SK-N-SH (cell line): ENCODE measurements around the gene SLC30A2.

Experiments used
- CTCF ChIP-seq: fragments of 200-600 bp; sonication (generic); IDR thresholded peaks from 2 replicates; pipeline ENCODE4 v1.6.1; 2017; ENCODE audit warnings: antibody characterized with exemption, mild to moderate bottlenecking, moderate library complexity
- POLR2AphosphoS5 ChIP-seq: IDR thresholded peaks from 2 replicates; pipeline ENCODE4 v1.6.1; 2012; ENCODE audit warnings: low read depth, low read length
- TF ChIP-seq, protein P1 (sequence below): fragments of 150-350 bp; IDR thresholded peaks from 2 replicates; pipeline ENCODE4 v1.6.1; 2017; ENCODE audit warnings: antibody characterized with exemption, low read length, low read depth, borderline replicate concordance

DNA sequence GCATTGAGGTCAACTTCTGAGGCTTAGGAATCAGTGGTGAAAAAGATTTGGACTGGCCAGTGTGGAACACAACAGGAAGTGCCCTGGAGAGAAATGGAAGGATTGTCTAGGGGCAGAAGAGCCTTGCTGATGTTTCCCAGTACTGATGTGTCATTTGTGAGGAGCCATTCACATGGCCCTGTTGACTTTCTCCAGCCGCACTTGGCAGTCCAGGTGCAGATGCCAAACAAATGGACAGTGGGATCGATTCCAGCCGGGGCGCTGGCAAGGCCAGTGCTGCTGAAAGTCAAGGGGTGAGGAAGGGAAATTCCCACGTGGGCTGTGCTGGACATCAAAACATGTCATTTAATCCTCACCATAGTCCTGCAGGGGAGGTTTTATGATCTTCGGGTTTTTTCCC, 26.4 kb upstream of the SLC30A2 start:
- TF ChIP-seq CTCF, result no peak
- TF ChIP-seq, protein P1, sequence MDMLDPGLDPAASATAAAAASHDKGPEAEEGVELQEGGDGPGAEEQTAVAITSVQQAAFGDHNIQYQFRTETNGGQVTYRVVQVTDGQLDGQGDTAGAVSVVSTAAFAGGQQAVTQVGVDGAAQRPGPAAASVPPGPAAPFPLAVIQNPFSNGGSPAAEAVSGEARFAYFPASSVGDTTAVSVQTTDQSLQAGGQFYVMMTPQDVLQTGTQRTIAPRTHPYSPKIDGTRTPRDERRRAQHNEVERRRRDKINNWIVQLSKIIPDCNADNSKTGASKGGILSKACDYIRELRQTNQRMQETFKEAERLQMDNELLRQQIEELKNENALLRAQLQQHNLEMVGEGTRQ, result no peak
- TF ChIP-seq POLR2AphosphoS5, result no peak
